H1 (cell line): ENCODE results near the gene MRPS27. TPM values are rescaled to one million over a fixed set of nuclear protein-coding genes. Genes with fewer than 3 reads are reported as not detected.

Experiments used
- CTCF ChIA-PET: fragments of 300-600 bp; sonication (Branson Sonifier 250); formaldehyde crosslinking; loops from one replicate; lab custom pipeline; 2021; ENCODE audit not compliant: partially characterized antibody; lab: Charles Lee
- POLR2A ChIA-PET: fragments of 300-600 bp; sonication (Branson Sonifier 250); formaldehyde crosslinking; loops from one replicate; lab custom pipeline; 2021; ENCODE audit warnings: inconsistent platforms; ENCODE audit not compliant: partially characterized antibody; lab: Charles Lee
- DNase-seq, 2 experiments: peaks; one replicate each; pipeline versions ENCODE4 v3.0.0 to v3.0.0-alpha.2; 2010 to 2022; ENCODE audit warnings: low spot score in 2 of 2, low read depth in 1 of 2, mixed read lengths in 1 of 2
- FAIRE-seq: peaks from 2 replicates; lab custom pipeline; 2011; peaks lifted over from hg19 to GRCh38; lab: Jason Lieb, UNC
- H2AFZ ChIP-seq: 2 replicates; pipeline ENCODE4 v1.8.1; 2012; ENCODE audit warnings: low read length, inconsistent platforms
- H2AK5ac ChIP-seq: 2 replicates; pipeline ENCODE4 v1.6.1; 2013; ENCODE audit warnings: low read depth, low read length
- H2BK120ac ChIP-seq: replicated peaks from 2 replicates; pipeline ENCODE3; 2013; ENCODE audit warnings: low read depth, low read length, inconsistent platforms
- H2BK12ac ChIP-seq: 2 replicates; pipeline ENCODE4 v1.6.1; 2013; ENCODE audit warnings: low read depth, low read length
- H2BK15ac ChIP-seq: 2 replicates; pipeline ENCODE4 v1.6.1; 2013; ENCODE audit warnings: low read length
- H2BK20ac ChIP-seq: 2 replicates; pipeline ENCODE4 v1.6.1; 2013; ENCODE audit warnings: low read length
- H2BK5ac ChIP-seq: 2 replicates; pipeline ENCODE4 v1.6.1; 2013; ENCODE audit warnings: low read depth, low read length
- H3K14ac ChIP-seq: 2 replicates; pipeline ENCODE4 v1.6.1; 2013; ENCODE audit warnings: inconsistent platforms; ENCODE audit not compliant: insufficient read length
- H3K18ac ChIP-seq: 2 replicates; pipeline ENCODE4 v1.6.1; 2013; ENCODE audit warnings: low read length; ENCODE audit errors: extremely low read depth
- H3K23ac ChIP-seq: 2 replicates; pipeline ENCODE4 v1.6.1; 2013; ENCODE audit warnings: inconsistent platforms; ENCODE audit not compliant: insufficient read length
- H3K23me2 ChIP-seq: 2 replicates; pipeline ENCODE4 v1.6.1; 2013; ENCODE audit warnings: low read depth, low read length
- H3K27ac ChIP-seq: 2 replicates; pipeline ENCODE4 v1.6.1; 2011; ENCODE audit warnings: low read depth, low read length, inconsistent platforms
- H3K27me3 ChIP-seq, 4 experiments: replicated peaks in 1 of 4; 1 replicate in 1 of 4; 2 replicates in 3 of 4; pipeline versions ENCODE4 v1.6.1 to v1.8.1; 2011 to 2013; ENCODE audit warnings: low read length in 3 of 4, mild to moderate bottlenecking in 3 of 4, inconsistent platforms in 2 of 4, mixed read lengths in 2 of 4, moderate library complexity in 1 of 4; ENCODE audit not compliant: control insufficient read depth in 3 of 4, insufficient read depth in 3 of 4; ENCODE audit errors: extremely low read depth in 1 of 4
- H3K36me3 ChIP-seq, 4 experiments: 2 replicates each; pipeline versions ENCODE4 v1.6.1 to v1.8.1; 2011 to 2013; ENCODE audit warnings: mild to moderate bottlenecking in 4 of 4, low read length in 3 of 4, moderate library complexity in 2 of 4, control low read depth in 1 of 4, inconsistent platforms in 1 of 4; ENCODE audit not compliant: insufficient read depth in 4 of 4, control insufficient read depth in 2 of 4
- H3K4ac ChIP-seq: replicated peaks from 2 replicates; pipeline ENCODE3; 2013; ENCODE audit warnings: low read length, low read depth, mixed read lengths, inconsistent platforms; ENCODE audit not compliant: insufficient read length
- H3K4me1 ChIP-seq, 4 experiments: replicated peaks in 1 of 4; 1 replicate in 1 of 4; 2 replicates in 3 of 4; pipeline versions ENCODE4 v1.6.1 to v1.8.1; 2011 to 2013; ENCODE audit warnings: low read length in 3 of 4, inconsistent platforms in 2 of 4, mixed read lengths in 1 of 4; ENCODE audit not compliant: insufficient read depth in 4 of 4, control insufficient read depth in 3 of 4
- H3K4me2 ChIP-seq, 2 experiments: 2 replicates each; pipeline versions ENCODE4 v1.6.1 to v1.8.1; 2011 to 2013; ENCODE audit warnings: low read depth in 2 of 2, low read length in 2 of 2, control low read depth in 1 of 2, inconsistent platforms in 1 of 2, mild to moderate bottlenecking in 1 of 2; ENCODE audit not compliant: insufficient read depth in 1 of 2
- H3K4me3 ChIP-seq, 4 experiments: fragments of 200-600, 300-600 bp in 1 of 4; sonication (generic), shearing (Covaris generic), sonication (Bioruptor Twin) in 1 of 4; 2 replicates each; pipeline versions ENCODE4 v1.5.1 to v1.8.1; 2011 to 2016; ENCODE audit warnings: low read length in 4 of 4, low read depth in 3 of 4, control low read depth in 2 of 4, inconsistent platforms in 2 of 4, mild to moderate bottlenecking in 2 of 4, mixed read lengths in 1 of 4, moderate library complexity in 1 of 4; ENCODE audit not compliant: insufficient read depth in 2 of 4; ENCODE audit errors: extremely low read depth in 1 of 4
- H3K56ac ChIP-seq: replicated peaks from 2 replicates; pipeline ENCODE3; 2013; ENCODE audit warnings: low read depth, mild to moderate bottlenecking, mixed read lengths, low read length, inconsistent platforms; ENCODE audit not compliant: insufficient read length
- H3K79me1 ChIP-seq: 2 replicates; pipeline ENCODE4 v1.6.1; 2013; ENCODE audit warnings: low read depth, low read length, control low read depth
- H3K79me2 ChIP-seq, 2 experiments: 2 replicates each; pipeline versions ENCODE4 v1.6.1 to v1.8.1; 2012 to 2013; ENCODE audit warnings: low read length in 2 of 2, mild to moderate bottlenecking in 2 of 2, inconsistent platforms in 1 of 2; ENCODE audit not compliant: insufficient read depth in 2 of 2, control insufficient read depth in 1 of 2
- H3K9ac ChIP-seq, 4 experiments: replicated peaks in 1 of 4; 1 replicate in 1 of 4; 2 replicates in 3 of 4; pipeline versions ENCODE4 v1.6.1 to v1.8.1; 2011 to 2013; ENCODE audit warnings: low read depth in 3 of 4, low read length in 3 of 4, control low read depth in 2 of 4, mild to moderate bottlenecking in 2 of 4, moderate library complexity in 2 of 4, inconsistent platforms in 1 of 4; ENCODE audit errors: extremely low read depth in 1 of 4
- H3K9me3 ChIP-seq, 2 experiments: 2 replicates each; pipeline versions ENCODE4 v1.6.1 to v1.8.1; 2012 to 2013; ENCODE audit warnings: mild to moderate bottlenecking in 2 of 2, moderate library complexity in 2 of 2, control low read depth in 1 of 2, inconsistent platforms in 1 of 2, low read depth in 1 of 2, low read length in 1 of 2, mixed read lengths in 1 of 2; ENCODE audit not compliant: insufficient read depth in 2 of 2
- H4K20me1 ChIP-seq, 2 experiments: replicated peaks in 1 of 2; 2 replicates each; pipeline versions ENCODE3 to v1.8.1; 2011 to 2013; ENCODE audit warnings: inconsistent platforms in 2 of 2, low read length in 2 of 2, mild to moderate bottlenecking in 1 of 2; ENCODE audit not compliant: insufficient read depth in 2 of 2, control insufficient read depth in 1 of 2
- H4K5ac ChIP-seq: 2 replicates; pipeline ENCODE4 v1.6.1; 2013; ENCODE audit warnings: low read length, low read depth, mixed read lengths, inconsistent platforms; ENCODE audit not compliant: insufficient read length
- H4K8ac ChIP-seq: 2 replicates; pipeline ENCODE4 v1.8.0; 2013; ENCODE audit warnings: mild to moderate bottlenecking, moderate library complexity, low read length, inconsistent platforms; ENCODE audit not compliant: insufficient read depth; ENCODE audit errors: extremely low read depth
- H4K91ac ChIP-seq: replicated peaks from 2 replicates; pipeline ENCODE3; 2013; ENCODE audit warnings: low read length, mixed read lengths, inconsistent platforms; ENCODE audit not compliant: insufficient read length
- BACH1 ChIP-seq: IDR thresholded peaks from 2 replicates; pipeline ENCODE4 v1.6.1; 2012; ENCODE audit warnings: low read length, improper control_type of control experiment
- CEBPB ChIP-seq: IDR thresholded peaks from 2 replicates; pipeline ENCODE4 v1.6.1; 2012; ENCODE audit warnings: low read depth, low read length
- CTBP2 ChIP-seq: IDR thresholded peaks from 2 replicates; pipeline ENCODE4 v1.7.0; 2011; ENCODE audit warnings: borderline replicate concordance, mild to moderate bottlenecking, moderate library complexity, mixed read lengths, low read length; ENCODE audit not compliant: insufficient read depth, insufficient read length
- FOSL1 ChIP-seq: IDR thresholded peaks from 2 replicates; pipeline ENCODE4 v1.6.1; 2011; ENCODE audit warnings: mild to moderate bottlenecking, low read depth, low read length, moderate library complexity; ENCODE audit not compliant: insufficient read depth
- HDAC6 ChIP-seq: IDR thresholded peaks from one replicate; pipeline ENCODE4 v1.7.1; 2012; ENCODE audit warnings: low read depth, mild to moderate bottlenecking, inconsistent platforms, low read length, moderate library complexity
- KDM1A ChIP-seq: fragments of 200-600, 300-600 bp; sonication (generic); IDR thresholded peaks from 2 replicates; pipeline ENCODE4 v1.7.1; 2016; ENCODE audit warnings: mild to moderate bottlenecking, low read length, borderline replicate concordance
- NRF1 ChIP-seq: IDR thresholded peaks from 2 replicates; pipeline ENCODE4 v1.6.1; 2011; ENCODE audit warnings: mild to moderate bottlenecking, low read depth, low read length, improper control_type of control experiment
- SP1 ChIP-seq: IDR thresholded peaks from 2 replicates; pipeline ENCODE4 v1.6.1; 2011; ENCODE audit warnings: low read depth, low read length
- TAF7 ChIP-seq: optimal IDR thresholded peaks from 2 replicates; pipeline ENCODE3; 2011; ENCODE audit warnings: low read depth, mild to moderate bottlenecking, inconsistent platforms, low read length, moderate library complexity, borderline replicate concordance
- TCF12 ChIP-seq: IDR thresholded peaks from 2 replicates; pipeline ENCODE4 v1.6.1; 2011; ENCODE audit warnings: low read depth, mild to moderate bottlenecking, low read length
- WGBS, 2 experiments: shearing (Covaris generic) in 1 of 2; methylation state at CpG; one replicate each; pipeline versions ENCODE4 v1.1.6 to v1.1.7; 2013 to 2015; ENCODE audit warnings: low lambda C conversion rate in 2 of 2, mixed read lengths in 2 of 2, inconsistent platforms in 1 of 2, low coverage in 1 of 2, missing lambda C conversion rate in 1 of 2; ENCODE audit not compliant: insufficient replicate concordance in 2 of 2, insufficient coverage in 1 of 2, insufficient read length in 1 of 2; ENCODE audit errors: extremely low coverage in 1 of 2, missing lambda C conversion rate in 1 of 2; 5-methylcytosine and 5-hydroxymethylcytosine counted together
- polyA plus RNA-seq, 7 experiments: library from polyadenylated mRNA; depleted of rRNA in 3 of 7; stranded (reverse) in 5 of 7; unstranded in 2 of 7; fragments of >200 nt in 5 of 7; fragments of 200-250 nt in 2 of 7; gene quantifications; 1 replicate in 5 of 7; 2 replicates in 1 of 7; 4 replicates in 1 of 7; pipeline versions ENCODE4 v1.2.1 to v1.2.3, GENCODE V29; 2011 to 2013; ENCODE audit warnings: missing spikeins in 2 of 7, mixed read lengths in 2 of 7
- total RNA-seq: library from RNA; stranded (reverse); fragmentation: NEBNext Ultra II Directional; extraction: Animal tissue kit (Norgen Biotek cat#: 25700); gene quantifications from 2 replicates; pipeline ENCODE4 v1.2.1, GENCODE V29; 2021

Gene MRPS27
- total and polyA plus RNA-seq, 2 of the 8 experiments (the other 6 are each of a cell fraction or from before 2014, with no cell fraction given) = 93.2 to 102 TPM

GRCh38 chr5:72225741-72226140 lies 94.3 kb downstream of the MRPS27 start:
- Histone ChIP-seq H4K5ac (no peak overlapping the region), H3K27ac (no peak overlapping the region), H3K36me3 (peaks cover 11 to 51% (median 39%) of the 10 kb centered on the region in 4 experiments; a peak in 7 of 8 replicates), H3K27me3 (no peaks in the 10 kb centered on the region), H3K14ac (no peak overlapping the region), H2BK15ac (no peak overlapping the region), H3K23ac (no peak overlapping the region), H2AK5ac (no peak overlapping the region), H2BK12ac (no peak overlapping the region), H3K23me2 (no peaks in the 10 kb centered on the region), H2BK120ac (no peak overlapping the region), H3K56ac (no peak overlapping the region), H2AFZ (no peak overlapping the region), H3K9me3 (no peaks in the 10 kb centered on the region), H4K20me1 (no peaks in the 10 kb centered on the region), H4K91ac (no peak overlapping the region), H3K4me2 (no peak overlapping the region), H3K4me3 (no peak overlapping the region), H3K79me1 (no peaks in the 10 kb centered on the region; the same call in 1 of the 2 replicates), H3K4me1 (no peaks in the 10 kb centered on the region), H3K18ac (no peak overlapping the region), H3K9ac (no peak overlapping the region), H3K79me2 (no peaks in the 10 kb centered on the region), H3K4ac (no peak overlapping the region), H4K8ac (no peak overlapping the region), H2BK5ac (no peak overlapping the region), H2BK20ac (no peak overlapping the region)
- POLR2A ChIA-PET = no interaction called here
- FAIRE-seq = no peak
- WGBS, 2 experiments = 98% methylated on average over 3 of the region's 3 CpGs; no CpG with 5 or more reads in 1 of the 2 experiments
- TF ChIP-seq CTBP2 = no peak
- no peak for TF ChIP-seq BACH1
- TF ChIP-seq HDAC6 = no peak
- TF ChIP-seq CEBPB = no peak
- TF ChIP-seq TAF7 = no peak
- no peak for TF ChIP-seq TCF12
- no peak for TF ChIP-seq KDM1A
- no peak for TF ChIP-seq NRF1
- TF ChIP-seq FOSL1 = no peak
- TF ChIP-seq SP1 = no peak
- no peak for DNase-seq
- CTCF ChIA-PET = interaction anchor here (0.7 kb wide), 1 partner anchor 71 kb away, joined by 3 read pairs; no protein-coding TSS in a partner anchor
